H1 (cell line): Measurements from ENCODE around the gene IQGAP3. TPM values are rescaled to one million over a fixed set of nuclear protein-coding genes. Genes with fewer than 3 reads are reported as not detected.

Experiments
- CTCF ChIA-PET: fragments of 300-600 bp; sonication (Branson Sonifier 250); formaldehyde crosslinking; loops from one replicate; lab custom pipeline; 2021; ENCODE audit not compliant: partially characterized antibody; lab: Charles Lee
- POLR2A ChIA-PET: fragments of 300-600 bp; sonication (Branson Sonifier 250); formaldehyde crosslinking; loops from one replicate; lab custom pipeline; 2021; ENCODE audit warnings: inconsistent platforms; ENCODE audit not compliant: partially characterized antibody; lab: Charles Lee
- DNase-seq, 2 experiments: peaks; one replicate each; pipeline versions ENCODE4 v3.0.0 to v3.0.0-alpha.2; 2010 to 2022; ENCODE audit warnings: low spot score in 2 of 2, low read depth in 1 of 2, mixed read lengths in 1 of 2
- FAIRE-seq: peaks from 2 replicates; lab custom pipeline; 2011; peaks lifted over from hg19 to GRCh38; lab: Jason Lieb, UNC
- H2AFZ ChIP-seq: 2 replicates; pipeline ENCODE4 v1.8.1; 2012; ENCODE audit warnings: low read length, inconsistent platforms
- H2AK5ac ChIP-seq: 2 replicates; pipeline ENCODE4 v1.6.1; 2013; ENCODE audit warnings: low read depth, low read length
- H2BK120ac ChIP-seq: replicated peaks from 2 replicates; pipeline ENCODE3; 2013; ENCODE audit warnings: low read depth, low read length, inconsistent platforms
- H2BK12ac ChIP-seq: 2 replicates; pipeline ENCODE4 v1.6.1; 2013; ENCODE audit warnings: low read depth, low read length
- H2BK15ac ChIP-seq: 2 replicates; pipeline ENCODE4 v1.6.1; 2013; ENCODE audit warnings: low read length
- H2BK20ac ChIP-seq: 2 replicates; pipeline ENCODE4 v1.6.1; 2013; ENCODE audit warnings: low read length
- H2BK5ac ChIP-seq: 2 replicates; pipeline ENCODE4 v1.6.1; 2013; ENCODE audit warnings: low read depth, low read length
- H3K14ac ChIP-seq: 2 replicates; pipeline ENCODE4 v1.6.1; 2013; ENCODE audit warnings: inconsistent platforms; ENCODE audit not compliant: insufficient read length
- H3K18ac ChIP-seq: 2 replicates; pipeline ENCODE4 v1.6.1; 2013; ENCODE audit warnings: low read length; ENCODE audit errors: extremely low read depth
- H3K23ac ChIP-seq: 2 replicates; pipeline ENCODE4 v1.6.1; 2013; ENCODE audit warnings: inconsistent platforms; ENCODE audit not compliant: insufficient read length
- H3K23me2 ChIP-seq: 2 replicates; pipeline ENCODE4 v1.6.1; 2013; ENCODE audit warnings: low read depth, low read length
- H3K27ac ChIP-seq: 2 replicates; pipeline ENCODE4 v1.6.1; 2011; ENCODE audit warnings: low read depth, low read length, inconsistent platforms
- H3K27me3 ChIP-seq, 4 experiments: replicated peaks in 1 of 4; 1 replicate in 1 of 4; 2 replicates in 3 of 4; pipeline versions ENCODE4 v1.6.1 to v1.8.1; 2011 to 2013; ENCODE audit warnings: low read length in 3 of 4, mild to moderate bottlenecking in 3 of 4, inconsistent platforms in 2 of 4, mixed read lengths in 2 of 4, moderate library complexity in 1 of 4; ENCODE audit not compliant: control insufficient read depth in 3 of 4, insufficient read depth in 3 of 4; ENCODE audit errors: extremely low read depth in 1 of 4
- H3K36me3 ChIP-seq, 4 experiments: 2 replicates each; pipeline versions ENCODE4 v1.6.1 to v1.8.1; 2011 to 2013; ENCODE audit warnings: mild to moderate bottlenecking in 4 of 4, low read length in 3 of 4, moderate library complexity in 2 of 4, control low read depth in 1 of 4, inconsistent platforms in 1 of 4; ENCODE audit not compliant: insufficient read depth in 4 of 4, control insufficient read depth in 2 of 4
- H3K4ac ChIP-seq: replicated peaks from 2 replicates; pipeline ENCODE3; 2013; ENCODE audit warnings: low read length, low read depth, mixed read lengths, inconsistent platforms; ENCODE audit not compliant: insufficient read length
- H3K4me1 ChIP-seq, 4 experiments: replicated peaks in 1 of 4; 1 replicate in 1 of 4; 2 replicates in 3 of 4; pipeline versions ENCODE4 v1.6.1 to v1.8.1; 2011 to 2013; ENCODE audit warnings: low read length in 3 of 4, inconsistent platforms in 2 of 4, mixed read lengths in 1 of 4; ENCODE audit not compliant: insufficient read depth in 4 of 4, control insufficient read depth in 3 of 4
- H3K4me2 ChIP-seq, 2 experiments: 2 replicates each; pipeline versions ENCODE4 v1.6.1 to v1.8.1; 2011 to 2013; ENCODE audit warnings: low read depth in 2 of 2, low read length in 2 of 2, control low read depth in 1 of 2, inconsistent platforms in 1 of 2, mild to moderate bottlenecking in 1 of 2; ENCODE audit not compliant: insufficient read depth in 1 of 2
- H3K4me3 ChIP-seq, 4 experiments: fragments of 200-600, 300-600 bp in 1 of 4; sonication (generic), shearing (Covaris generic), sonication (Bioruptor Twin) in 1 of 4; 2 replicates each; pipeline versions ENCODE4 v1.5.1 to v1.8.1; 2011 to 2016; ENCODE audit warnings: low read length in 4 of 4, low read depth in 3 of 4, control low read depth in 2 of 4, inconsistent platforms in 2 of 4, mild to moderate bottlenecking in 2 of 4, mixed read lengths in 1 of 4, moderate library complexity in 1 of 4; ENCODE audit not compliant: insufficient read depth in 2 of 4; ENCODE audit errors: extremely low read depth in 1 of 4
- H3K56ac ChIP-seq: replicated peaks from 2 replicates; pipeline ENCODE3; 2013; ENCODE audit warnings: low read depth, mild to moderate bottlenecking, mixed read lengths, low read length, inconsistent platforms; ENCODE audit not compliant: insufficient read length
- H3K79me1 ChIP-seq: 2 replicates; pipeline ENCODE4 v1.6.1; 2013; ENCODE audit warnings: low read depth, low read length, control low read depth
- H3K79me2 ChIP-seq, 2 experiments: 2 replicates each; pipeline versions ENCODE4 v1.6.1 to v1.8.1; 2012 to 2013; ENCODE audit warnings: low read length in 2 of 2, mild to moderate bottlenecking in 2 of 2, inconsistent platforms in 1 of 2; ENCODE audit not compliant: insufficient read depth in 2 of 2, control insufficient read depth in 1 of 2
- H3K9ac ChIP-seq, 4 experiments: replicated peaks in 1 of 4; 1 replicate in 1 of 4; 2 replicates in 3 of 4; pipeline versions ENCODE4 v1.6.1 to v1.8.1; 2011 to 2013; ENCODE audit warnings: low read depth in 3 of 4, low read length in 3 of 4, control low read depth in 2 of 4, mild to moderate bottlenecking in 2 of 4, moderate library complexity in 2 of 4, inconsistent platforms in 1 of 4; ENCODE audit errors: extremely low read depth in 1 of 4
- H3K9me3 ChIP-seq, 2 experiments: 2 replicates each; pipeline versions ENCODE4 v1.6.1 to v1.8.1; 2012 to 2013; ENCODE audit warnings: mild to moderate bottlenecking in 2 of 2, moderate library complexity in 2 of 2, control low read depth in 1 of 2, inconsistent platforms in 1 of 2, low read depth in 1 of 2, low read length in 1 of 2, mixed read lengths in 1 of 2; ENCODE audit not compliant: insufficient read depth in 2 of 2
- H4K20me1 ChIP-seq, 2 experiments: replicated peaks in 1 of 2; 2 replicates each; pipeline versions ENCODE3 to v1.8.1; 2011 to 2013; ENCODE audit warnings: inconsistent platforms in 2 of 2, low read length in 2 of 2, mild to moderate bottlenecking in 1 of 2; ENCODE audit not compliant: insufficient read depth in 2 of 2, control insufficient read depth in 1 of 2
- H4K5ac ChIP-seq: 2 replicates; pipeline ENCODE4 v1.6.1; 2013; ENCODE audit warnings: low read length, low read depth, mixed read lengths, inconsistent platforms; ENCODE audit not compliant: insufficient read length
- H4K8ac ChIP-seq: 2 replicates; pipeline ENCODE4 v1.8.0; 2013; ENCODE audit warnings: mild to moderate bottlenecking, moderate library complexity, low read length, inconsistent platforms; ENCODE audit not compliant: insufficient read depth; ENCODE audit errors: extremely low read depth
- H4K91ac ChIP-seq: replicated peaks from 2 replicates; pipeline ENCODE3; 2013; ENCODE audit warnings: low read length, mixed read lengths, inconsistent platforms; ENCODE audit not compliant: insufficient read length
- ASH2L ChIP-seq: fragments of 200-600, 300-600 bp; sonication (generic); IDR thresholded peaks from one replicate; pipeline ENCODE4 v1.7.1; 2017; ENCODE audit warnings: low read length
- BCL11A ChIP-seq, 2 experiments: IDR thresholded peaks; one replicate each; pipeline ENCODE4 v1.6.1; 2011; ENCODE audit warnings: low read depth in 2 of 2, low read length in 2 of 2, mild to moderate bottlenecking in 2 of 2
- RNF2 ChIP-seq: fragments of 200-900, 300-1000 bp; sonication (generic); IDR thresholded peaks from 2 replicates; pipeline ENCODE4 v1.7.1; 2016; ENCODE audit warnings: borderline replicate concordance, low read depth, mild to moderate bottlenecking, antibody characterized with exemption, low read length; ENCODE audit not compliant: poor library complexity, severe bottlenecking; ENCODE audit errors: missing control alignments
- WGBS, 2 experiments: shearing (Covaris generic) in 1 of 2; methylation state at CpG; one replicate each; pipeline versions ENCODE4 v1.1.6 to v1.1.7; 2013 to 2015; ENCODE audit warnings: low lambda C conversion rate in 2 of 2, mixed read lengths in 2 of 2, inconsistent platforms in 1 of 2, low coverage in 1 of 2, missing lambda C conversion rate in 1 of 2; ENCODE audit not compliant: insufficient replicate concordance in 2 of 2, insufficient coverage in 1 of 2, insufficient read length in 1 of 2; ENCODE audit errors: extremely low coverage in 1 of 2, missing lambda C conversion rate in 1 of 2; 5-methylcytosine and 5-hydroxymethylcytosine counted together
- polyA plus RNA-seq, 7 experiments: library from polyadenylated mRNA; depleted of rRNA in 3 of 7; stranded (reverse) in 5 of 7; unstranded in 2 of 7; fragments of >200 nt in 5 of 7; fragments of 200-250 nt in 2 of 7; gene quantifications; 1 replicate in 5 of 7; 2 replicates in 1 of 7; 4 replicates in 1 of 7; pipeline versions ENCODE4 v1.2.1 to v1.2.3, GENCODE V29; 2011 to 2013; ENCODE audit warnings: missing spikeins in 2 of 7, mixed read lengths in 2 of 7
- total RNA-seq: library from RNA; stranded (reverse); fragmentation: NEBNext Ultra II Directional; extraction: Animal tissue kit (Norgen Biotek cat#: 25700); gene quantifications from 2 replicates; pipeline ENCODE4 v1.2.1, GENCODE V29; 2021

The IQGAP3 gene
- total and polyA plus RNA-seq, 2 of the 8 experiments (the other 6 are each of a cell fraction or from before 2014, with no cell fraction given) = 14.6 to 22.3 TPM

DNA sequence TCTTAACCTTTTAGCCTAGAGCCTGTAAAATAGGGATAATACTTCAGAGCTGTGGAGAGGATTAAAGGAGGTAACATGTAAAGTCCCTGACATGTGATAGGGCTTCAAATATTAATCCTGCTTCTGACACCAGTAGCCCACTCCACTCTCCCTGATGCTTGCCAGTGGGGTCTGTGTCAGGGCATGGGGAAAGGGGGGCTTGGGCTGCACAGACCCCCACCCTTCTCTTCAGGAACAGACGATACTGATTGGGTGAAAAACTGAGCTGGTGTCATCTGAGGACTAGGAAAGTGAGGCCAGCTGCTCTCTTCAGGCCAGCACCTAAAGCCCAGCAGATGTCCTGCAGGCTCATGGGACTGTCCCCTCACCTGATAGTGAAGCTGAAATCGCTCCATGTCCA, 44.8 kb downstream of the IQGAP3 start:
- H3K27ac ChIP-seq = no peak overlapping the region
- H2BK12ac ChIP-seq = no peak overlapping the region
- WGBS, 2 experiments = 93% methylated on average over 2 of the region's 2 CpGs; no CpG with 5 or more reads in 1 of the 2 experiments
- no peak overlapping the region for H2BK120ac ChIP-seq
- H3K4ac ChIP-seq = no peak overlapping the region
- ChIA-PET POLR2A (interaction anchor here (0.6 to 3.9 kb wide), 4 partner anchors 24 to 128 kb away, joined by 3 to 20 read pairs (median 3); partner anchors contain the start of gene NAXE), CTCF (interaction anchor here (0.6 to 4.7 kb wide), 16 partner anchors 10 to 82 kb away, joined by 3 to 25 read pairs (median 4); partner anchors contain the start of gene MEF2D)
- no peaks in the 10 kb centered on the region for H3K9me3 ChIP-seq
- H3K36me3 ChIP-seq = peaks cover 4 to 21% (median 13%) of the 10 kb centered on the region in 4 experiments; a peak in 7 of 8 replicates
- H3K56ac ChIP-seq = no peak overlapping the region
- no peak overlapping the region for H2AFZ ChIP-seq
- H3K79me1 ChIP-seq = no peaks in the 10 kb centered on the region
- H2BK5ac ChIP-seq = no peak overlapping the region; the same call in 1 of the 2 replicates
- no peak overlapping the region for H3K18ac ChIP-seq
- H2BK20ac ChIP-seq = no peak overlapping the region
- H4K20me1 ChIP-seq = no peaks in the 10 kb centered on the region
- no peak overlapping the region for H4K5ac ChIP-seq
- no peak overlapping the region for H3K4me3 ChIP-seq
- no peak overlapping the region for H4K8ac ChIP-seq
- no peak overlapping the region for H4K91ac ChIP-seq
- no peak for FAIRE-seq
- no peak overlapping the region for H3K14ac ChIP-seq
- H3K4me1 ChIP-seq = peaks cover 3 to 15% (median 11%) of the 10 kb centered on the region in 4 experiments
- no peak overlapping the region for H2AK5ac ChIP-seq
- H3K79me2 ChIP-seq = no peaks in the 10 kb centered on the region
- DNase-seq = no peak
- no peak overlapping the region for H2BK15ac ChIP-seq
- H3K23me2 ChIP-seq = no peaks in the 10 kb centered on the region
- H3K4me2 ChIP-seq = no peak overlapping the region
- no peaks in the 10 kb centered on the region for H3K27me3 ChIP-seq
- H3K9ac ChIP-seq = no peak overlapping the region
- H3K23ac ChIP-seq = no peak overlapping the region
- TF ChIP-seq BCL11A (IDR thresholded peaks at IDR 0.05; ENCODE audit: low read depth in 2 of 2, low read length in 2 of 2) (no peak), ASH2L (no peak), RNF2 (no peak)
